Stomach (tissue), 9 donors: ENCODE measurements around the gene RABGAP1L. TPM values are rescaled to one million over a fixed set of nuclear protein-coding genes. Genes with fewer than 3 reads are reported as not detected.

Experiments used
- DNase-seq, 2 donors: peaks; one replicate each; pipeline versions ENCODE4 v3.0.0 to v3.0.0-alpha.2; 2013 to 2019
- H3K27ac ChIP-seq, 5 donors: fragments of 200-600 bp in 4 of 5; sonication (generic) in 4 of 5; one replicate each; pipeline ENCODE4 v1.5.1; 2013 to 2019; ENCODE audit warnings: mild to moderate bottlenecking in 1 of 5, moderate library complexity in 1 of 5
- H3K27me3 ChIP-seq, 3 donors: fragments of 200-600 bp; sonication (generic); one replicate each; pipeline ENCODE4 v1.5.1; 2017 to 2019; ENCODE audit warnings: mixed run types in 1 of 3
- H3K36me3 ChIP-seq, 4 donors: fragments of 200-600 bp; sonication (generic); 1 replicate in 3 of 4; 2 replicates in 1 of 4; pipeline ENCODE4 v1.5.1; 2016 to 2019
- H3K4me1 ChIP-seq, 4 donors: fragments of 200-600 bp; sonication (generic); one replicate each; pipeline ENCODE4 v1.5.1; 2016 to 2019
- H3K4me3 ChIP-seq, 4 donors: fragments of 200-600 bp; sonication (generic) in 3 of 4; one replicate each; pipeline ENCODE4 v1.5.1; 2016 to 2019; ENCODE audit warnings: mild to moderate bottlenecking in 1 of 4
- H3K9me3 ChIP-seq, 4 donors: fragments of 200-600 bp; sonication (generic); one replicate each; pipeline ENCODE4 v1.5.1; 2016 to 2019
- EP300 ChIP-seq: sonication (generic); formaldehyde crosslinking; IDR thresholded peaks from one replicate; pipeline ENCODE4 v1.6.1; 2017; ENCODE audit warnings: antibody characterized with exemption
- POLR2A ChIP-seq, 4 donors: fragments of 450-650 bp; IDR thresholded peaks; one replicate each; pipeline ENCODE4 v1.6.1; 2016; ENCODE audit warnings: antibody characterized with exemption in 4 of 4, control low read depth in 2 of 4, mild to moderate bottlenecking in 1 of 4, moderate library complexity in 1 of 4
- POLR2AphosphoS5 ChIP-seq, 3 donors: sonication (generic); formaldehyde crosslinking; IDR thresholded peaks; one replicate each; pipeline ENCODE4 v1.6.1; 2016; ENCODE audit warnings: antibody characterized with exemption in 3 of 3
- WGBS, 5 donors: extraction: QIAGEN DNeasy Blood & Tissue Kit in 3 of 5; methylation state at CpG; one replicate each; pipeline versions ENCODE4 v1.1.5 to v1.1.7; 2013 to 2018; 5-methylcytosine and 5-hydroxymethylcytosine counted together
- intact Hi-C: fragments of 100-400 bp; cut with DNase I; formaldehyde crosslinking; loops from one replicate; pipeline ENCODE4 v1.15.1; 2023; ENCODE audit warnings: low total_unique reads
- polyA plus RNA-seq, 3 donors: library from polyadenylated mRNA; stranded (reverse); fragments of 200-250 nt; gene quantifications; one replicate each; pipeline ENCODE4 v1.2.3, GENCODE V29; 2013
- total RNA-seq, 5 donors: library from RNA; depleted of rRNA; stranded (reverse); fragments of >200 nt; gene quantifications; one replicate each; pipeline versions ENCODE4 v1.1.0 to v1.2.3, GENCODE V29; 2014 to 2016
- TF ChIP-seq, protein P1 (sequence below), 7 experiments: fragments of 450-650 bp in 4 of 7; fragments of 200-600 bp in 3 of 7; sonication (generic) in 3 of 7; IDR thresholded peaks; one replicate each; pipeline ENCODE4 v1.5.1; 2016 to 2019; ENCODE audit warnings: antibody characterized with exemption in 7 of 7, control low read depth in 2 of 7, mild to moderate bottlenecking in 1 of 7
- donor health status: healthy with polysubstance abuse.
- donor health status: Bipolar disorder and iron deficiency.
- donor health status: healthy.

RABGAP1L gene
- total and polyA plus RNA-seq, 8 donors, result 14.2 to 238 (median 57.9) TPM

DNA sequence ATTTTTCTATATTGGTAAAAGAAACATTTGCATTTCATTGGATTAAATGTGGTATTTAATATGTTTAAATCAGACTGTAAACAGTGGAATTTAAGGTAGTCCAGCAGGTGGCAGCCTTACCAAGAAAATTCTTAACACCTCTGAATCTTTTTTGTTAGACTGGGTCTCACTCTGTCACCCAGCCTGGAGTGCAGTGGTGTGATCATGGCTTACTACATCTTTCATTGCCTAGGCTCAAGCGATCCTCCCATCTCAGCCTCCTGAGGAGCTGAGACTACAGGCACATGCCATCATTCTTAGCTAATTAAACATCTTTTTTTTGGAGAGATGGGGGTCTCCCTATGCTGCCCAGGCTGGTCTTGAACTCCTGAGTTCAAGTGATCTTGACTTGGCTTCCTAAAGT is 98.8 kb downstream of the RABGAP1L start:
- WGBS, 5 donors, result 51 to 63% (median 53%) methylated on average over 1 of the region's 1 CpG
- Histone ChIP-seq H3K36me3 (peaks cover 0 to 9% (median 3%) of the 10 kb centered on the region in 4 donors), H3K9me3 (no peaks in the 10 kb centered on the region), H3K27me3 (no peaks in the 10 kb centered on the region), H3K4me1 (peaks cover 0 to 4% (median 0%) of the 10 kb centered on the region in 4 donors), H3K4me3 (no peak overlapping the region), H3K27ac (no peak overlapping the region)
- TF ChIP-seq, protein P1, sequence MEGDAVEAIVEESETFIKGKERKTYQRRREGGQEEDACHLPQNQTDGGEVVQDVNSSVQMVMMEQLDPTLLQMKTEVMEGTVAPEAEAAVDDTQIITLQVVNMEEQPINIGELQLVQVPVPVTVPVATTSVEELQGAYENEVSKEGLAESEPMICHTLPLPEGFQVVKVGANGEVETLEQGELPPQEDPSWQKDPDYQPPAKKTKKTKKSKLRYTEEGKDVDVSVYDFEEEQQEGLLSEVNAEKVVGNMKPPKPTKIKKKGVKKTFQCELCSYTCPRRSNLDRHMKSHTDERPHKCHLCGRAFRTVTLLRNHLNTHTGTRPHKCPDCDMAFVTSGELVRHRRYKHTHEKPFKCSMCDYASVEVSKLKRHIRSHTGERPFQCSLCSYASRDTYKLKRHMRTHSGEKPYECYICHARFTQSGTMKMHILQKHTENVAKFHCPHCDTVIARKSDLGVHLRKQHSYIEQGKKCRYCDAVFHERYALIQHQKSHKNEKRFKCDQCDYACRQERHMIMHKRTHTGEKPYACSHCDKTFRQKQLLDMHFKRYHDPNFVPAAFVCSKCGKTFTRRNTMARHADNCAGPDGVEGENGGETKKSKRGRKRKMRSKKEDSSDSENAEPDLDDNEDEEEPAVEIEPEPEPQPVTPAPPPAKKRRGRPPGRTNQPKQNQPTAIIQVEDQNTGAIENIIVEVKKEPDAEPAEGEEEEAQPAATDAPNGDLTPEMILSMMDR (IDR thresholded peaks at IDR 0.05), result peak in 5 of 7 experiments; percentile 15 to 47 (median 33)
- no peak for TF ChIP-seq POLR2A (IDR thresholded peaks at IDR 0.05)
- DNase-seq, result peak in 1 of 2 donors; percentile 71
- intact Hi-C loops, result loop anchor here (5.0 kb wide), 1 partner anchor 484 kb away; no protein-coding TSS in a partner anchor

DNA sequence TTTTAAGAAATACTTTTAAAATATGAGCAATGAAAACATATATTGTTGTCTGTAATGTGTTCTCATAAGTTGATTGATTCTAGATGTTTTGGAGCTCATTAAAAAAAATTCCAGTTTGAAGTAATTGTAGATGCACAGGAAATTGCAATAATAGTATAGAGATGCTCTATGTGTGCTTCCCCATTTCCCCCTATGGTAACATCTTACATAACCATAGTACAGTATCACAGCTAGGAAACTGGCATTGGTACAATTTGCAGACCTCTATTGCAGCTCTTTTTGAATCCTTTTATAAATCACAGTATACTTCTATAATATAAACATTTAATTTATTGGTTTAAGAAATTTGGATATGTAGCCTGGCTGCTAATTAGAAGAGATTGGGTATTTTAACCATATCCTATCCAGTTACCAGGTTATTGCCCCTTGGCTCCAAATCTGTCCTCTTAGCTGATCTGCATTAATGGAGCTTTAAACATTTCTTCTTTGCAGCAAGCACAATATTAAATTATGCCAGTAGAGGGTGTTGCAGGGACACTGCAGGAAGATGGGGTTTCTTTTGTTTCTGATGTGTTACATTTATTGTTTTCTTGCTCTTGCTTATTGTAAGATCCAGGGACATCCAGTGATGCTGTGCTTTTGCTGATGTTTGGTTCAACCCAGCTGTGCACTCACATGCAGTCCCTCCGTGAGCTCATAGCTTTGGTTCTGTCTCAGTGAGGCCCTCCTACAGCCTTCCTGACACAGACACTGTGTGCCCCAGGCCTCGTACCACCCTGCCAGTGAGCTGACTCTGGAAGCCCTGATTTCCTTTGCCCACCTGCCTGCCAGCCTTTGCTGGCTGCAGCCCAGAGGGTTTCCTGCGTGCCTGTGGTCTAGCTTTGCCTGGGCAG is 103.3 kb downstream of the RABGAP1L start:
- Histone ChIP-seq H3K36me3 (no peaks in the 10 kb centered on the region), H3K27ac (no peak overlapping the region), H3K4me1 (peaks cover 0 to 4% (median 0%) of the 10 kb centered on the region in 4 donors), H3K27me3 (no peaks in the 10 kb centered on the region), H3K4me3 (no peak overlapping the region), H3K9me3 (no peaks in the 10 kb centered on the region)
- 59 to 69% (median 62%) methylated on average over 3 of the region's 3 CpGs for WGBS, 5 donors
- intact Hi-C loops, result loop anchor here (10.0 kb wide), 1 partner anchor 462 kb away; no protein-coding TSS in a partner anchor
- TF ChIP-seq POLR2A (IDR thresholded peaks at IDR 0.05) (no peak), EP300 (no peak), POLR2AphosphoS5 (IDR thresholded peaks at IDR 0.05) (no peak)
- TF ChIP-seq, protein P1 (IDR thresholded peaks at IDR 0.05), result peak in 5 of 7 experiments; percentile 43 to 52 (median 50)
- peak in 1 of 2 donors; percentile 78 for DNase-seq

DNA sequence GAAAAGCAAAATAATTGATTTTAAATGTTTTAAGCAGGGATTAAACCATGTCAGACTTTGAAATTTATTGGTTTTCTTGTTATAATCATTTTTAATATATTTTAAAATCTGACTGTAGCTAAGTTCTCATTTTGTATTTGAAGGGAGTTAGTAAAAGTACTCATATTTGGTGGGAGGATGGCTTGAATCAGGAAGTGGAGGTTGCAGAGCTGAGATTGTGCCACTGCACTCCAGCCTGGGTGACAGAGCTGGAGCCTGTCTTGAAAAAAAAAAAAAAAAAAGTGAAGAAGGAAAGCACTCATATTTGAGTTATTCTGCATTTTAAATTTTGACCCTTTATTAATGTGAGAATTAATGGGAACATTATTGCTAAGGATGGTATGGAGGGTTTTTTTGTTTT is 106.0 kb downstream of the RABGAP1L start:
- no peaks in the 10 kb centered on the region for H3K27me3 ChIP-seq
- H3K36me3 ChIP-seq, result peaks cover 0 to 5% (median 0%) of the 10 kb centered on the region in 4 donors
- DNase-seq, result no peak
- H3K9me3 ChIP-seq, result no peaks in the 10 kb centered on the region
- H3K4me1 ChIP-seq, result peaks cover 0 to 4% (median 0%) of the 10 kb centered on the region in 4 donors
- no peak overlapping the region for H3K4me3 ChIP-seq
- TF ChIP-seq POLR2AphosphoS5 (IDR thresholded peaks at IDR 0.05), result no peak
- H3K27ac ChIP-seq, result no peak overlapping the region
- intact Hi-C loops, result loop anchor here (10.0 kb wide), 1 partner anchor 460 kb away; no protein-coding TSS in a partner anchor

DNA sequence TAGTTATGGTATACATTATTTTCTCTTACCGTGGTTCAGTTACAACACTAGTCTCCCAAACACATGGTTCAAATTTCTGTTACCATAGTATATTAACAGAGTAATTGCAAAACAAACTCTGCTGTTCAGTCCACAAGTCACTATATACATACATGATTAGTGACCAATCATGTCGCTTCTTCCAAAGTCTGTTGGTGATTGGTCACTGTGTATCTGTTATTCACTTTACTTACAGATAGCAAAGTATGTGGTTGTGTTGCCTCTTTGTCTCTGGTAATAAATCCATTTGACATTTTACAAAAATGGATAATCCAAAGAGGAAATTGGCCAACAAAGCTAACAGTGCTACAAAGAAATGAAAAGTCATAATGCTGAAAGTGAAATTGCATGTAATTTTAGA is 107.2 kb downstream of the RABGAP1L start:
- Histone ChIP-seq H3K27ac (no peak overlapping the region), H3K36me3 (peaks cover 0 to 5% (median 0%) of the 10 kb centered on the region in 4 donors), H3K9me3 (no peaks in the 10 kb centered on the region), H3K4me1 (peaks cover 0 to 4% (median 0%) of the 10 kb centered on the region in 4 donors), H3K27me3 (no peaks in the 10 kb centered on the region), H3K4me3 (no peak overlapping the region)
- WGBS, 5 donors, result 81 to 87% (median 82%) methylated on average over 2 of the region's 2 CpGs
- intact Hi-C loops, result loop anchor here (10.0 kb wide), 1 partner anchor 458 kb away; no protein-coding TSS in a partner anchor
- DNase-seq, result no peak
- TF ChIP-seq EP300, result no peak
- TF ChIP-seq, protein P1 (IDR thresholded peaks at IDR 0.05), result no peak
- TF ChIP-seq POLR2A (IDR thresholded peaks at IDR 0.05), result no peak
- no peak for TF ChIP-seq POLR2AphosphoS5 (IDR thresholded peaks at IDR 0.05)
